ENCODE measurements around the gene LBR. TPM values are rescaled to one million over a fixed set of nuclear protein-coding genes. Genes with fewer than 3 reads are reported as not detected.

The LBR gene
- total RNA-seq, 2 donors from 2014 or later, result 127 to 173 TPM

- H3K27ac Mint-ChIP-seq, result peak overlapping the region; percentile 100
- DNase-seq (ENCODE audit: low spot score) (no peak), ATAC-seq (no peak)
- H3K36me3 Mint-ChIP-seq, result no peaks in the 10 kb centered on the region
- H3K27me3 Mint-ChIP-seq, result no peaks in the 10 kb centered on the region
- peaks cover 37 to 42% of the 10 kb centered on the region in 2 donors for H3K4me1 Mint-ChIP-seq (ENCODE audit: low read depth in 2 of 2)
- peak overlapping the region; percentile 52 for H3K4me3 Mint-ChIP-seq
- no peaks in the 10 kb centered on the region for H3K9me3 Mint-ChIP-seq
Measured at GRCh38 chr1:225469051-225469450, 41.2 kb upstream of the LBR start.

GRCh38 chr1:225468270-225469020, 40.6 kb upstream of the LBR start:
- H3K4me3 Mint-ChIP-seq, result peak overlapping the region; percentile 87
- peaks cover 40 to 43% of the 10 kb centered on the region in 2 donors for H3K4me1 Mint-ChIP-seq (ENCODE audit: low read depth in 2 of 2)

GRCh38 chr1:225467193-225468020, 39.6 kb upstream of the LBR start:
- Mint-ChIP-seq H3K27me3 (no peaks in the 10 kb centered on the region), H3K9me3 (no peaks in the 10 kb centered on the region), H3K36me3 (no peaks in the 10 kb centered on the region), H3K4me3 (peak overlapping the region; percentile 87), H3K27ac (peak overlapping the region; percentile 100), H3K4me1 (ENCODE audit: low read depth in 2 of 2) (peaks cover 44 to 49% of the 10 kb centered on the region in 2 donors)
- DNase-seq (ENCODE audit: low spot score) (peak; percentile 87), ATAC-seq (peak; percentile 91 to 97)

More at GRCh38 chr1:225468270-225469020, 40.6 kb upstream of the LBR start:
- H3K9me3 Mint-ChIP-seq, result no peaks in the 10 kb centered on the region
- no peak for DNase-seq (ENCODE audit: low spot score)
- no peaks in the 10 kb centered on the region for H3K27me3 Mint-ChIP-seq
- no peak for ATAC-seq
- H3K27ac Mint-ChIP-seq, result peak overlapping the region; percentile 100
- H3K36me3 Mint-ChIP-seq, result no peaks in the 10 kb centered on the region

GRCh38 chr1:225466848-225467192, 39.0 kb upstream of the LBR start:
- no peaks in the 10 kb centered on the region for H3K9me3 Mint-ChIP-seq
- no peaks in the 10 kb centered on the region for H3K27me3 Mint-ChIP-seq
- peak overlapping the region; percentile 87 for H3K4me3 Mint-ChIP-seq
- no peak for DNase-seq (ENCODE audit: low spot score)
- peaks cover 50 to 53% of the 10 kb centered on the region in 2 donors for H3K4me1 Mint-ChIP-seq (ENCODE audit: low read depth in 2 of 2)
- ATAC-seq, result no peak
- no peaks in the 10 kb centered on the region for H3K36me3 Mint-ChIP-seq
- peak overlapping the region; percentile 100 for H3K27ac Mint-ChIP-seq

- peak overlapping the region; percentile 100 for H3K27ac Mint-ChIP-seq
- H3K4me1 Mint-ChIP-seq (ENCODE audit: low read depth in 2 of 2), result peaks cover 58 to 60% of the 10 kb centered on the region in 2 donors
- DNase-seq (ENCODE audit: low spot score), result no peak
- no peak for ATAC-seq
- no peaks in the 10 kb centered on the region for H3K9me3 Mint-ChIP-seq
- peak overlapping the region; percentile 87 for H3K4me3 Mint-ChIP-seq
- H3K36me3 Mint-ChIP-seq, result no peaks in the 10 kb centered on the region
- H3K27me3 Mint-ChIP-seq, result no peaks in the 10 kb centered on the region
Measured at GRCh38 chr1:225465793-225466517, 38.1 kb upstream of the LBR start.

GRCh38 chr1:225464851-225465792, 37.3 kb upstream of the LBR start:
- no peaks in the 10 kb centered on the region for H3K9me3 Mint-ChIP-seq
- H3K27ac Mint-ChIP-seq, result peak overlapping the region; percentile 100
- no peak for ATAC-seq
- H3K4me1 Mint-ChIP-seq (ENCODE audit: low read depth in 2 of 2), result peaks cover 64 to 68% of the 10 kb centered on the region in 2 donors
- no peaks in the 10 kb centered on the region for H3K27me3 Mint-ChIP-seq
- H3K4me3 Mint-ChIP-seq, result peak overlapping the region; percentile 75
- no peaks in the 10 kb centered on the region for H3K36me3 Mint-ChIP-seq
- no peak for DNase-seq (ENCODE audit: low spot score)

- H3K27me3 Mint-ChIP-seq, result no peaks in the 10 kb centered on the region
- H3K36me3 Mint-ChIP-seq, result no peaks in the 10 kb centered on the region
- H3K4me1 Mint-ChIP-seq (ENCODE audit: low read depth in 2 of 2), result peaks cover 74 to 81% of the 10 kb centered on the region in 2 donors
- H3K4me3 Mint-ChIP-seq, result no peak overlapping the region
- DNase-seq (ENCODE audit: low spot score) (no peak), ATAC-seq (no peak)
- H3K27ac Mint-ChIP-seq, result peak overlapping the region; percentile 69 to 100
- H3K9me3 Mint-ChIP-seq, result no peaks in the 10 kb centered on the region
Measured at GRCh38 chr1:225462714-225463574, 35.1 kb upstream of the LBR start.

- peaks cover 71 to 78% of the 10 kb centered on the region in 2 donors for H3K4me1 Mint-ChIP-seq (ENCODE audit: low read depth in 2 of 2)
- ATAC-seq (no peak), DNase-seq (ENCODE audit: low spot score) (peak; percentile 40)
- peak overlapping the region; percentile 69 to 100 for H3K27ac Mint-ChIP-seq
- H3K27me3 Mint-ChIP-seq, result no peaks in the 10 kb centered on the region
- no peaks in the 10 kb centered on the region for H3K9me3 Mint-ChIP-seq
- H3K4me3 Mint-ChIP-seq, result no peak overlapping the region
- H3K36me3 Mint-ChIP-seq, result no peaks in the 10 kb centered on the region
Measured at GRCh38 chr1:225462429-225462713, 34.5 kb upstream of the LBR start.

- DNase-seq (ENCODE audit: low spot score) (peak; percentile 47), ATAC-seq (no peak)
- Mint-ChIP-seq H3K27ac (peak overlapping the region; percentile 69 to 100), H3K4me1 (ENCODE audit: low read depth in 2 of 2) (peaks cover 69 to 79% of the 10 kb centered on the region in 2 donors), H3K4me3 (peak overlapping the region; percentile 72), H3K9me3 (no peaks in the 10 kb centered on the region), H3K36me3 (no peaks in the 10 kb centered on the region), H3K27me3 (no peaks in the 10 kb centered on the region)
Measured at GRCh38 chr1:225461533-225462428, 33.9 kb upstream of the LBR start.

- H3K4me3 Mint-ChIP-seq, result peak overlapping the region; percentile 72
- H3K4me1 Mint-ChIP-seq (ENCODE audit: low read depth in 2 of 2), result peaks cover 64 to 72% of the 10 kb centered on the region in 2 donors
- no peaks in the 10 kb centered on the region for H3K27me3 Mint-ChIP-seq
- H3K36me3 Mint-ChIP-seq, result no peaks in the 10 kb centered on the region
- DNase-seq (ENCODE audit: low spot score) (peak; percentile 81), ATAC-seq (peak; percentile 88 to 89)
- H3K9me3 Mint-ChIP-seq, result no peaks in the 10 kb centered on the region
- peak overlapping the region; percentile 10 to 66 for H3K27ac Mint-ChIP-seq
Measured at GRCh38 chr1:225460737-225461532, 33.1 kb upstream of the LBR start.

Data from natural killer cell treated with Interleukin-12 subunit alpha and Interleukin-12 subunit beta and Interleukin-15 and Interleukin-18, amount 100 ng/mL, for 72 hours (primary cell).